Astrocyte of the spinal cord (primary cell): ENCODE results near the gene PKN1.

Experiments used
- DNase-seq: peaks from one replicate; pipeline ENCODE4 v3.0.0; 2011; ENCODE audit warnings: low read depth, low spot score
- H3K4me3 ChIP-seq: 2 replicates; pipeline ENCODE4 v1.5.1; 2011; ENCODE audit warnings: low read depth, mild to moderate bottlenecking, low read length, moderate library complexity
- CTCF ChIP-seq: IDR thresholded peaks from 2 replicates; pipeline ENCODE4 v1.5.1; 2012; ENCODE audit warnings: low read depth, mild to moderate bottlenecking, low read length, inconsistent platforms
- in situ Hi-C: cut with HindIII; loops from 2 replicates; pipeline ENCODE4 v1.10.0; 2017; ENCODE audit warnings: low sequenced_read_pairs

PKN1 gene

GRCh38 chr19:14432791-14433553 is at the start of gene PKN1:
Gene PKN1, plus strand, starts transcription at chr19:14433306. Its CDS starts 216 bp downstream, at chr19:14433522.
- in situ Hi-C loops: no loop called here
- TF ChIP-seq CTCF: no peak
- peak within 1 kb of the TSS; percentile 71 for H3K4me3 ChIP-seq
- DNase-seq: peak; percentile 8

- no peak for TF ChIP-seq CTCF
- H3K4me3 ChIP-seq: no peak overlapping the region
- DNase-seq: peak; percentile 34
- in situ Hi-C loops: no loop called here
Observed at GRCh38 chr19:14383661-14384555, 49.2 kb upstream of the PKN1 start.

- in situ Hi-C loops: no loop called here
- DNase-seq: no peak
- TF ChIP-seq CTCF: no peak
- no peak overlapping the region for H3K4me3 ChIP-seq
Observed at GRCh38 chr19:14385492-14385891, 47.6 kb upstream of the PKN1 start.

- no peak overlapping the region for H3K4me3 ChIP-seq
- in situ Hi-C loops: no loop called here
- no peak for DNase-seq
- no peak for TF ChIP-seq CTCF
Observed at GRCh38 chr19:14390548-14390947, 42.6 kb upstream of the PKN1 start.

GRCh38 chr19:14391156-14391821 is 41.8 kb upstream of the PKN1 start:
- no peak for DNase-seq
- in situ Hi-C loops: no loop called here
- H3K4me3 ChIP-seq: no peak overlapping the region
- TF ChIP-seq CTCF: no peak

- no peak overlapping the region for H3K4me3 ChIP-seq
- no peak for TF ChIP-seq CTCF
- in situ Hi-C loops: no loop called here
- DNase-seq: no peak
Observed at GRCh38 chr19:14393329-14393728, 39.8 kb upstream of the PKN1 start.
